ENCODE measurements around the gene RAB7A. TPM values are rescaled to one million over a fixed set of nuclear protein-coding genes. Genes with fewer than 3 reads are reported as not detected.

RAB7A gene
- total RNA-seq, 4 donors from 2014 or later = 89.2 to 128 (median 114) TPM

GRCh38 chr3:128788268-128788869 is 62.4 kb downstream of the RAB7A start:
- peaks cover 0 to 86% (median 33%) of the 10 kb centered on the region in 4 donors for H3K4me1 ChIP-seq
- 87 to 93% methylated on average over 5 of the region's 5 CpGs for WGBS, 2 donors
- no peaks in the 10 kb centered on the region for H3K36me3 ChIP-seq
- no peak for DNase-seq (ENCODE audit: low spot score in 2 of 2)
- TF ChIP-seq EP300 (IDR thresholded peaks at IDR 0.05) = no peak
- TF ChIP-seq POLR2A (IDR thresholded peaks at IDR 0.05) = no peak
- TF ChIP-seq CTCF (IDR thresholded peaks at IDR 0.05) = no peak
- H3K27ac ChIP-seq = peak overlapping the region in 1 of 4 donors; percentile 40
- H3K27me3 ChIP-seq = no peaks in the 10 kb centered on the region
- H3K9me3 ChIP-seq = no peaks in the 10 kb centered on the region
- H3K4me3 ChIP-seq = no peak overlapping the region

GRCh38 chr3:128794067-128794768 is 68.2 kb downstream of the RAB7A start:
- no peak overlapping the region for H3K4me3 ChIP-seq
- H3K9me3 ChIP-seq = no peaks in the 10 kb centered on the region
- H3K36me3 ChIP-seq = peaks cover 2 to 35% (median 5%) of the 10 kb centered on the region in 3 donors
- TF ChIP-seq EP300 (IDR thresholded peaks at IDR 0.05) (no peak), CTCF (IDR thresholded peaks at IDR 0.05) (no peak), POLR2A (IDR thresholded peaks at IDR 0.05) (no peak)
- no peaks in the 10 kb centered on the region for H3K27me3 ChIP-seq
- H3K4me1 ChIP-seq = peaks cover 0 to 48% (median 13%) of the 10 kb centered on the region in 4 donors
- 95 to 98% methylated on average over 2 of the region's 2 CpGs for WGBS, 2 donors
- H3K27ac ChIP-seq = peak overlapping the region in 2 of 4 donors; percentile 56 to 65
- no peak for DNase-seq (ENCODE audit: low spot score in 2 of 2)

GRCh38 chr3:128794770-128795649 is 69.0 kb downstream of the RAB7A start:
- TF ChIP-seq POLR2A (IDR thresholded peaks at IDR 0.05) (no peak), EP300 (IDR thresholded peaks at IDR 0.05) (peak in 1 of 2 donors; percentile 59), CTCF (IDR thresholded peaks at IDR 0.05) (peak; percentile 71 to 83 (median 75))
- 55 to 57% methylated on average over 8 of the region's 8 CpGs for WGBS, 2 donors

GRCh38 chr3:128799653-128800052 is 73.7 kb downstream of the RAB7A start:
- Histone ChIP-seq H3K4me1 (peaks cover 0 to 56% (median 11%) of the 10 kb centered on the region in 4 donors), H3K4me3 (no peak overlapping the region), H3K27ac (peak overlapping the region in 3 of 4 donors; percentile 52 to 82 (median 78)), H3K27me3 (no peaks in the 10 kb centered on the region), H3K9me3 (no peaks in the 10 kb centered on the region), H3K36me3 (peaks cover 2 to 45% (median 8%) of the 10 kb centered on the region in 3 donors)
- TF ChIP-seq EP300 (IDR thresholded peaks at IDR 0.05) (no peak), CTCF (IDR thresholded peaks at IDR 0.05) (no peak), POLR2A (IDR thresholded peaks at IDR 0.05) (no peak)
- DNase-seq (ENCODE audit: low spot score in 2 of 2) = no peak
- 55 to 56% methylated on average over 1 of the region's 1 CpG for WGBS, 2 donors

More at GRCh38 chr3:128794770-128795649, 69.0 kb downstream of the RAB7A start:
- Histone ChIP-seq H3K9me3 (no peaks in the 10 kb centered on the region), H3K36me3 (peaks cover 2 to 43% (median 8%) of the 10 kb centered on the region in 3 donors), H3K27me3 (no peaks in the 10 kb centered on the region), H3K27ac (peak overlapping the region in 2 of 4 donors; percentile 56 to 65), H3K4me1 (peaks cover 0 to 48% (median 14%) of the 10 kb centered on the region in 4 donors), H3K4me3 (no peak overlapping the region)
- peak; percentile 21 to 77 for DNase-seq (ENCODE audit: low spot score in 2 of 2)
